CD4-positive, alpha-beta T cell treated with Interleukin-12 subunit alpha and Interleukin-12 subunit beta, for 1 hour (primary cell): Measurements from ENCODE around the gene NOS1AP.
"Not testable (repeated sequence)": the region's sequence is repeated elsewhere in the genome, so short reads cannot be mapped to it uniquely, and the experiment has no call there.

Experiments
- DNase-seq: peaks from one replicate; pipeline ENCODE4 v3.0.0-alpha.2; 2020

NOS1AP gene

DNA sequence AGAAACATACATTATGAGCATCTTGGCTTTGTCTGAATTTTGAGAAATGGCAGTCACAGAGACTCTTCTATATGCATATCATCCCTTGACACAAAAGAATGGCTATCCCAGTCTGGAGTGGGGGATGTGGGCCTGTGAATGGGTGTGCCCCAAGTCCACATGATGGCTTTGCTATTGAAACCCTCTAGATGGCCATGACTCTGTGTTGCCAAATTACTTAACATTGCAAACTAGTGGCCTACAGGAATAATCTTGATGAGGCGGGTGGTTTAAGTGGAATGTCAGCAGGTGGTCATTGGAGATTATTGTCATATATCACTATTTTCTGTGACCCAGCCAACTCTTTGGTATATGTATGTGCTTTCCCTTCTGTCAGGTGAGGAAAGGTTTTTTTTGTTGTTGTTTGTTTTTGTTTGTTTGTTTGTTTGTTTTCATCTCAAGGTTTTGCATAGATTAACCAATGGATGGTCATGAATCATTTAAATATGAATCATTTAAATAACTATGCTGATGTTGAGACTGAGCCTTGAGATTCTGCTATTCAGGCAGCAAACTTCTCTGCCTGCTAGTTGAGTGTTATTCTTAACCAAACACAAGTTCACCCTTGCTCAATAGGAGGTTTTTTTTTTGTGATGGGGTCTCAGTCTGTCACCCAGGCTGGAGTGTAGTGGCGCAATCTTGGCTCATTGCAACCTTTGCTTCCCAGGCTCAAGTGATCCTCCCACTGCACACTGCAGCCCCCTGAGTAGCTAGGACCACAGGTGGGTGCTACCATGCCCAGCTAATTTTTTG lies 103.0 kb downstream of the NOS1AP start:
- no peak for DNase-seq

DNA sequence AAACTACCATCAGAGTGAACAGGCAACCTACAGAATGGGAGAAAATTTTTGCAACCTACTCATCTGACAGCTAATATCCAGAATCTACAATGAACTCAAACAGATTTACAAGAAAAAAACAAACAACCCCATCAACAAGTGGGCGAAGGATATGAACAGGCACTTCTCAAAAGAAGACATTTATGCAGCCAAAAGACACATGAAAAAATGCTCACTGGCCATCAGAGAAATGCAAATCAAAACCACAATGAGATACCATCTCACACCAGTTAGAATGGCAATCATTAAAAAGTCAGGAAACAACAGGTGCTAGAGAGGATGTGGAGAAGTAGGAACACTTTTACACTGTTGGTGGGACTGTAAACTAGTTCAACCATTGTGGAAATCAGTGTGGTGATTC lies 104.1 kb downstream of the NOS1AP start:
- not testable (repeated sequence) for DNase-seq

DNA sequence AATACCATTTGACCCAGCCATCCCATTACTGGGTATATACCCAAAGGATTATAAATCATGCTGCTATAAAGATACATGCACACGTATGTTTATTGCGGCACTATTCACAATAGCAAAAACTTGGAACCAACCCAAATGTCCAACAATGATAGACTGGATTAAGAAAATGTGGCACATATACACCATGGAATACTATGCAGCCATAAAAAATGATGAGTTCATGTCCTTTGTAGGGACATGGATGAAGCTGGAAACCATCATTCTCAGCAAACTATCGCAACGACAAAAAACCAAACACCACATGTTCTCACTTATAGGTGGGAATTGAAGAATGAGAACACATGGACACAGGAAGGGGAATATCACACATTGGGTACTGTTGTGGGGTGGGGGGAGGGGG lies 104.5 kb downstream of the NOS1AP start:
- DNase-seq = not testable (repeated sequence)

DNA sequence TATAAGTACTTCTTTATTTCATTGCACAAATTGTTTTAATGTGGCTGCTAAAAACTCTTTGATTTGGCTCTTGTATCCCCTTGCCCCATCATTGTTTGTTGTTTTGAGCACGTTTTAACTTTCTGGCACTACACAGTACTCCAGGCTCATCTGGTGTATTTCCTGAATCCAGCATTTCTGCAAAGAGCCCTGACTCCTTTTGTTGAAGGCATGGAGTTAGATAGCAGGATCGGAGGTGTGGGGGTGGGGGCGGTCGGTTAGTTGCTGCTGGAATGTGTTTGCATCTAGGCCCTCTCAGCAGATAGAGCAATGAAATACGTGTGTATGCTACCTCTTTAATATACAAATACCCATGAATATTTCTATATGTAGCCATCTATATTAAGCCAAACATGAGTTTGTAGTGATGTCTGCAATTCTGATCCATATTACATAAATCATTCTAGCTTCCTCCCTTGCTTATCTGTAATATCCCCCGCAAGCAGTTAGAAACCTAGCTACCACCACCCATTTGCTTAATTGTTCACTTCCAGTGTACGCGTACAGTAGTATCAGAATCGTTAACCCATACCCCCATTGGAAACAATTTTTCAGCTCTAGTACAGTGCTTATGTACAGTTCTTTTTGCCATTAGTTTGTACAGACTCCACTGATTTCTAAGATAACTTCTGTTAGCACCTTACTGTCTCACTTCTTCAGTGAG lies 106.0 kb downstream of the NOS1AP start:
- DNase-seq = no peak

DNA sequence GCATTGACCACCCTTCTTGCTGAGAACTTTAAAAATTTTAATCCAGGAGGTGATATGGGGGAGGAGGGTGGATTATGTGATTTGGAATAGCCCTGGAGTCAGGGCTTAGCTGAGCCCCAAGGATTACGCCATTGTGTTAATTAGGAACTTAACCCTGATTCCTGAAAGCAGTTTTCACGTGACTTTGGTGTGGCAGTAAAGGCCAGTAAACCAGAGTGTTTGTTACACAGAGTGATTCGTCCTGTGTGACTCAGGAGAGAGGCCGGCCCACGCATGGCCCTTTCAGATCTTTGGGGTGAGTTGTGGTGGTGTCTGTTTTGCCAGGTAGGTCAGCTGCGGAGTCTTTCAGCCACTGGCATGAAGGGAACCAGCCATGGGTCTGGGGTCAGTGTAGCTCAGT lies 107.6 kb downstream of the NOS1AP start:
- no peak for DNase-seq

DNA sequence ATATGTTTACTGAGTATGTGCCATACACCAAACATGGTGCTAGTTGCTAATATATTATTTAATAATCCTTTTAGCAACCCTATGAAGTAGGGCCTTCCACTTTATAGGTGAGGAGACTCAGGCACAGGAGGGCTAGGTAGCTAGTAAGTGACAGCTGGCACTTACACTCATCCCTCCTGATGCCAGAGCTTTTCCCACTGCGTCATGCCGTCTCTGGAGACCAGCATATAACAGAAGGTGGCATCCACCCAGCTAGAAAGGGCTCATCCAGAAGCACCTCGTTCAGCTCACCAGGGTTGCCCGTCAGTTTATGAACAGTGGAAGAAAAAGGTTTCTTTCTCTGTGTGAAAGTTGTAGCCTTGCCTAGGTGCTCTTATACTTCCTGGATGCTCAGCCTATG lies 108.9 kb downstream of the NOS1AP start:
- no peak for DNase-seq

DNA sequence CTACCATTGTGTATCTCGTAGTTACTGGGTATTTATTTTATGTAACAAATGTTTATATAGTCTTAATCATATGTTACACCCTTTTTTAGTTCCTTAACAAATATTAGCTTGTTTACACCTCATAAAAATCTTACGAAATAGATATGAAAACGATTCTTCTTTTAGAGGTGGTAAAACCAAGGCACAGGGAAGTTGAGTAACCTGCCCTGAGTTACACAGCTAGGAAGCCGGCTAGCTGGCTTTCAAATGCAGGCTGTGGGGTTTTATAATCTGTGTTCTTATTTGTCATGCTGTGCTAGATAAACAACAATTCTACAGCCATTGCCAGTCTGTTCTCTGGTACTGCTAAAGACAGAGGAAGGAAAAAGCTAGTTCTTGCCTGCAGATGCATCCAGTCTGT lies 109.6 kb downstream of the NOS1AP start:
- DNase-seq = no peak

DNA sequence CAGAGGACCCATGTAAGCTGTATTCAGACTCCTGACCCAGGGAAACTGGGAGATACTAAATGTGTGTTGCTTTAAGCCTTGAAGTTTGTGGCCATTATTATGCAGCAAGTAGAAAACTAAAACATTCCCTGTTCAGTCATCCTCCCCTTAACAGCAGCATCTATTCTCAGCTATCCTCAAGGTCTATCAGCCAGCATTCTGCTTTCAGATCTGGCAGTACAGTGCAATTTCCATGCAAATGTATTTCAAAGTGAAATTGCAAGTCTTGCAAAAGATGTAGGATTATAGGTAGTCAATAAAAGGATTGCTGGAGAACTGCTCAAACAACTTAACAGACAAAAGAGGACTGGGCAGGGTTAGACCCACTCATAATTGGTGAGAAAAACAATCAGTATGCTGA lies 111.3 kb downstream of the NOS1AP start:
- DNase-seq = no peak

DNA sequence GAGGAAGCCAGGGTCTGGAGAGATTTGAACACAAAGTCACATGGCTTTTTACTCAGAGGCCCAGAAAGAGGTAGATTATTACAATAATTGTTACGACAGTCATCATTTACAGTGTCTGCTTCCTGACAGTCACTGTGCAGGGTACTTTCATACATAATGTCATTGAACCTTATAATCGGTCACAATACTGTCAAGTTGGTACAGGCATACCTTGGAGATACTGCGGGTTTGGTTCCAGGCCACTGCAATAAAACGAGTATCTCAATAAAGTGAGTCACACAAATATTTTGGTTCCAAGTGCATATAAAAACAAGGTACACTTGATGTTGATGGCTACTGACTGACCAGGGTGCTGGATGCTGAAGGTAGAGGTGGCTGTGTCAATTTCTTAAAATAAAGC lies 112.6 kb downstream of the NOS1AP start:
- DNase-seq = no peak

DNA sequence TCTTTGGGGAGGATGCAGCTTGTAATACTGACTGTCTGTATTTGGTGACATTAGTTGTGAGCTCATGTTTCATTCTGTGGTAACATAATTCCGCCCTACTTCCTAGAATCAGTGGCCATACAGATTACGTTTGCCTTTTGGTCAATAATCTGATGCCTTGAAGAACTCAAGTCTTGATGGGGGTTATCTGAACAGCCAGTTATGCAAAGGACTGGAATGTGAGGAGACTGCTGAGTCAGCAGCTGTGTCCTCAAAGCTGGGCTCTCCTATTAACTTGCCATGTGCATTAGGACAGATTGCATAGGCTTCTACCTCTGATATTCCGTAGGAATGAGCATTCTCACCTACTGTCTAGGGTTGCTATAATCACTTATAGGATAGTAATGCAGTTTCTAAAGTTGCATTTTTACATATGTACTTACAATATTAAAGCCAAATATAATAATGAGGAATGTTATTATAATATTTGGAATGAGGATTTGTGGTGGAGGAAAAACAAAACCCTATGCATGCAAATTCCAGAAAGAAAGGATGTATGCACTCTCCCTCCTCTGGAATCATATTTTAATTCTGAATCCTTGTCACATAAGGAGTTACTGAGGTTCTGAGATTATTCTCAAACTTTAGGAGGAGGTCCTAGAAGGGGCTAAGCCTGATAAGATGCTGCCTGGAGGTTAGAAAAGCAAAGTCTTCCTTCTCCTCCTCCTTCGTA lies 116.0 kb downstream of the NOS1AP start:
- DNase-seq = no peak

DNA sequence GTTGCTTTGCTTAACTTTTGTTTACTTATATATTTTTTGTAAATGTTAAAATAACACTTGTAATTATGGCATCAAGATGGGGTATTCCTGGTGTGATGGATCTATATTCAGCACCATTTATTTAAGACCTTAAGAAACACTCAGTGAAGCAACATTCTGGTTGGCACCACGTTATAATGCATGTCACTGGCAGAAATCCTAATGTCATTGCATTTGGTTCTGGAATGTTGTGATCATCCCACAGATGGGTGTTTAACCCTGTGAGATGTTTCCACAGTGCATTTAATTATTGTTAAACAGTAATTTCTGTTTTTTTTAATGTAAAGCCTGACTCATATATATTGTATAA lies 116.5 kb downstream of the NOS1AP start:
- DNase-seq = no peak

DNA sequence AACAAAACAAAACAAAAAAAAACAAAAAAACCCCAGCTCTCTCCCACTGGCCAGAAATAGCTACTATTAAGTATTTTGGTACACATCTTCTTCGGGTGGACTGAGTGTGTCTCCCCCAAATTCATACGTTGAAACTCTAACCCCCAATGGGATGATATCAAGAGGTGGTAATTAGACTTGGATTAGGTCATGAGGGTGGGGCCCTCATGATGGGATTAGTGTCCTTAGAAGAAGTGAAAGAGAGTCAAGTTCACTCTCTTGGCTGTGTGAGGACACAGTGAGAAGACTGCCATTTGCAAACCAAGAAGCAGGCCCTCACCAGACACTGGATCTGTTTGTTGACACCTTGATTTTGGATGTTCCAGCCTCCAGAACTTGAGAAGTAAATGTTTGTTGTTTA lies 116.9 kb downstream of the NOS1AP start:
- no peak for DNase-seq

DNA sequence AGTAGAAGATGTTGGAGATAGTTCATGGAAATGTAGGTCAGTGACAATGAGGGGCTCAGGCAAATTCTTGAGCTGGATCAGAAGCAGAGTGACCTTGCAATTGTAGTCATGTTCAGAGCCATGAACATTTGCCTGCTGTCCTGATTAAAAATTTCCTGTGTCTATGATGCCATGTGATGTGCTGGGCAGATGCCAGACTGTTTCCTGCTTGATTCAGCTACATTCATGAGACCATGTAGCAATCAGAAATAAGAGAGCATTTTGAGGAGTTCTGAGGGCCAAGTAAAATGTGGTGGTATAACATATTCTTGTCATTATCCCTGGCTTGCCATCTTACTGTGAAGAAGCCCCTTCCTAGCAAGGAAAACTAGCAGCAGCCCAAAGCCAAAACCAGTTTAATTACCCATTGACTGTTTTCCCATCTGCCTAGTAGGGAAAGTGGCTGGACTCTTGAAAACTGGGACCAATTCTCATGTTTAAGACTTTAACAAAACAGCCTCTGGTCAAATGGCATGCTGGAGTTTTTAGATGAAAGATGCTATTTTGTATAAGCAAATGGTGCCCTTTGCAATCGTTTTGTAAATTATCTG lies 118.3 kb downstream of the NOS1AP start:
- DNase-seq = no peak

DNA sequence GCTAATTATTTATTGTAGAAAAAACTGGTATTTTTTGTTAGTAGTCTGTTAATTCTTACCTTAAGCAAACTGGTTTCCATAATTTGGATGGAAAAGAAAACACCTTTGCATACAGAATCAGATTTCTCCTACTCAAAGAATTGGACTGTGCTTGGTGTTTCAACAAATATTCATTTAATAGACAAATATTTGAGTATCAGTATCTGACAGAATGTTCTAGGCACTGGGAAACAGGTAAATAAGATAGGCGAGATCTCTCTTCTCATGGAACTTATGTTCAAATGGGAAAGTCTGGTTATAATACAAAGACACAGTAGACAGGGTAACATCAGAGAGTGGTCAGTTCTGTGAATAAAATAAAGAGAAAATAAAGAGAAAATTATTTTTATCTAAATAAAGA lies 119.9 kb downstream of the NOS1AP start:
- no peak for DNase-seq

DNA sequence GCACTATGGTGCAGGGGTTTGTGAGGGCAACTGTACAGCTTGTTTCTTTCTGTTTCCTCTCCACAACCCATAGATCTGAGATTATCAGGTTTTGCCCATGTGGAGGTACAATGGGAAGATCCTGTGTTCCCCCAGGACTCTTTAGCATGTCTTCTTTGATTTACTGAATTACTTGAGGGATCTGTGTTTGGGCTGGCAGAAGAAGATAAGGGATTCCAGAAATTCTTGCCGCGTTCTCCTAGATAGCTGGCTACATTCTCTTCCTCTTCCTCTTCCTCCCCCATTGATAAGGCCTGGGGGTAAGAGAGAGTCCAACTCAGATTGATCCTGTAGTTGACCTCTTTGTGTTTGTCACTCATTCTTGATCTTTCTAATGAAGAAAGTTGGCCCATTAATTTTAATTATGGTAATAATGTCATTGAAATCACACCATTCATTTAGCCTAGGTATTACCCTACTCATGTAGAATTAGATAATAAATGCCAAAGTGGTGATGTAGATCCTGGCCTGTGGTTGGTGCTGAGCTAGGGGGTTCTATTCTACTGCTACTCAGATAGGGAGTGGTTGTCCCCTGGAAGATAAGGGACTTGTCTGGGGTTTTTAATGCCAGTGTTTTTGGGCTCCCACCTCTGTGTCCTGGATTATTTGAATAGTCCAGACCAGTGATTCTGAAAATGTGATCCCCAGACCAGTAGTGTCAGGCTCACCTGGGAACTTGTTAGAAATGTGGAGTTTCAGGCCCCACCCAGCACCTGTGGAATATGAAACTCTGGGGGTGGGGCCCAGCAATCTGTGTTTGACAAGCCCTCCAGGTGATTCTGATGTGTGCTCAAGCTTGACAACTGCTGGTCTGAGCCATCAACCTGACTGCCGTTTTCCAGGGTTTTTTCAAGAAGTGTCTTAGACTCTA lies 122.2 kb downstream of the NOS1AP start:
- no peak for DNase-seq

DNA sequence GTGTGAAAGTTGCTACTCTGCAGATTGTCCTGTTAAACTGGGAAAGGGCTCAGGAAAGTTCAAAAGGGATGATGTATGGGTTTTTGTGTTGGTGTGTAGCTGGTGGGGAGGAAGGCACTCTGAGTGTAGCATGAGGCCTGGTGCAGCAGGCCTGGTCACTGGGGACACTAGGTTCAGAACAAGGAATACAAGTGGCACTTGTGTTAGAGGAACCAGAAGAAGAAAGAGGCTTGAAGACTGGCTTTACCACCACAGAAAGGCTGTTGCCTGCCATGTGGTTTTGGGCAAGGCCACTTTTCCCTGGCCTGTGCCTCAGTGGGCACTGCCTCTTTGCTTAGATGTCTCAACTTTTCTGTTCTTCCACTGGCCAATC lies 122.8 kb downstream of the NOS1AP start:
- no peak for DNase-seq

DNA sequence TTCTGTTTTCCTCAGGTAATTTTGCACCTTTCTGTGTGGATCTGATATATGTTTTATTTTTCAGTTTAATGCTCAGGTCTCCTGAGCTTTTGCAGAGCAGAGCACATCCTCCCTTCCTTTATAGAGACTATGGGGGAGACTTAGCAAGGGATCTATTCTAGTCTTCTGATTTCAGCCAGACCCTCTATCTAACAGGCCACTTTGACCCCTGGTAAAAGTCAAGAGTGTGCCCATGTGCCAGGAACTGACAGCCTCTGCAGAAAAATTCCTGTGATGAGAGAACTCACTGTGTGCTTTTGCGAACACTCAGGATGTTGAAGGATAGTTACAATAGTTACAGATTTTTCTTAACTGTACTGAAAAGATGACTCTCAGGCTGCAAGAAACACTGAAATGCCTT lies 123.3 kb downstream of the NOS1AP start:
- no peak for DNase-seq

DNA sequence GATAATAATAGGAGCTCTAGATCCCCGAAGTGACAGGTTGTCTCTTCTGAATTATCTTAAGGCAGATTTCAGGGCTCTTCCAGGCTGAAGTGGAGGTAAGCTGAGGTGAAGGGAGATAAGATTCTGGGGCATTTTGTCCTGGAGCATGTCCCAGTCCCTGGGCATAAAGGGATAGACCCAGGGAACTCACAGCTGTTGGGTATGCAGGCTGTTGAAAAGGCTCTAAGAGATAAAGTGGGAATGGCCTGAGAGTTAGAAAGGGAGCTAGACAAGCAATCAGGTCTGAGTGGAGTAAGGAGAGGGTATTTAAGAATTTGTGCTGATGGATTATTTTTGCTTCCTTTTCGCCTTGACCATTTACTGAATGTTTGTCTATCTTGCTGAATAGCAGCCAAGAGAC lies 123.7 kb downstream of the NOS1AP start:
- no peak for DNase-seq

DNA sequence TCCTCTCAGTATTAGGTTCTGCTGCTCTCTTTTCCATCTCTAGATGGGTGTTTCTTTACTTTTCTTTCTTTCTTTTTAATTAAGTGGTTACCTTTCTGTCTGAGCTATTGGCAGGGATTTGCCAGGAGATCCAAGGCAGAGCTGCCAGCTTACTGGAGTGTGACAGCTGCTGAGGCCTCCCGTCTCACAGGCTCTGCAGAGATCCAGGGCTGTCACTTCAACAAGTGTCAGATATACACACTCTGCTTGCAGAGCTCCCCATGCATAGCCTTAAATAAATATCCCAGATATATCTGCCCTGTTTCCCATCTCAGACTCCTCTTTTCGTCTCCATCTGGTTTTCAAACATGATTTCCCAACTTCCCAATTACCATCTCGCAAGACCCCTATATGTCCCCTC lies 124.3 kb downstream of the NOS1AP start:
- DNase-seq = no peak

DNA sequence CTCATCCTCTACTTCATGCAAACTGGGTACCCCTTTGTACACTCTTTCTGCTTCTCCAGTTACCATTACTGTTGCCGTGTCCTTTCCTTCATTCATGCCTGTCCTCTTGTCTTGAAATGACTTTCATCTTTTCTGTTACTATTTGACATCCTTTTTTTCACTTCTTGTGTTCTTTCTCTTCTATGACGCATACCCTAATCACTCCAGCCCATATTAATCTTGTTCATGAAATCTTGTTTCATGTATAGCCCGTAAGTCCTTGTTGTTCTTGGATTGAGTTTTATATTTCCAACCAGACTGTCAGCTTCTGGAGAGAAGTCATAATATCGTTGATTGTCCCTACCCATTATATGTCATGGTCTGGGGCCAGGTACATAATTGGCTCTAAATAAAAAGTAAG lies 126.1 kb downstream of the NOS1AP start:
- no peak for DNase-seq

DNA sequence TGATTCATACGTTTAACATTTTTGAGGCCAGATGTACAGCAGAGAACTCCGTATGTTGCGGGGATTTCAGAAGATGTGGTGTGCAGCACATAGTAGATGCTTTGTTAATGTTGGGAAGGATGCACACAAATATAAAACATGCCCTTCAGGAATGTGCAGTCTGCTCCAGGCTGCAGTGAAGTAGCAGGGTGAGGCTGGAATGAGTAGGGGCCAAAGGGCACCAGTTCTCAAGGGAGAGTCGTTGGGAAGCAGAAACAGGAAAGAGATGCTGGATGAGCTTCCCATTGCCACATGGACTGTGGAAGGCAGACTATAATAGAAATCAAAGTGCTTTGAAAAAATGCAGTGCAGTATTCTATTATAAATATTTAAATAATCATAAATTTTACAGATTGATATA lies 126.9 kb downstream of the NOS1AP start:
- DNase-seq = no peak

DNA sequence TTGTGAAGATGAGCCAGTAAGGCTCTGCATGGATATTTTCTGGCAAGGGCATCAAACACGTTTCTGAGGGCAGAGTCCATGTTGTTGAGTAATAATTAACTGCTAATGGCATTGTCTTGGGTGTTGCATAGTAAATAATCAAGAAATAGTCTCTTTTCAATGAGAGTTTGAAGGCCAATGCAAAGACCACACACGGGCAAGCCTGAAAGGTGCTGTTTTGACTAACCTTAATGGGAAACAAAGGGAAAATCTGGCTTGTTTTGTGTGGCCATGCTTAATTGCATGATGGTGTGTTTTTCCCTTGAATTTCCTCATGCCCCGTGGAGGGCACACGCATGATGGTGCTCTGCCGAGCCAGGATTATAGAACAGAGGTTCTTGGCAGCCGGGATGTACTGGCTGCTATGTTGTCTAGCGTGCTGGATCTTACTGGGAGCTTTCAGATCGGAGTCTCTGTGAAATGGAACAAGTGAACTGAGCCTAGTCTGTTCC lies 127.6 kb downstream of the NOS1AP start:
- DNase-seq = no peak
